Jurkat, Clone E6-1 (cell line): ENCODE data around the gene KCP.

ENCODE experiments used
- DNase-seq: peaks from one replicate; pipeline ENCODE4 v3.0.0-alpha.2; 2011; ENCODE audit warnings: low read depth, low spot score
- H3K4me3 ChIP-seq: 2 replicates; pipeline ENCODE4 v1.5.1; 2011; ENCODE audit warnings: mild to moderate bottlenecking, low read length, control low read depth, moderate library complexity

KCP gene

GRCh38 chr7:128838981-128839731, 71.4 kb downstream of the KCP start:
- H3K4me3 ChIP-seq, result no peak overlapping the region
- no peak for DNase-seq

GRCh38 chr7:128838109-128838779, 72.3 kb downstream of the KCP start:
- no peak for DNase-seq
- no peak overlapping the region for H3K4me3 ChIP-seq

GRCh38 chr7:128837521-128837921, 73.0 kb downstream of the KCP start:
- no peak for DNase-seq
- no peak overlapping the region for H3K4me3 ChIP-seq

GRCh38 chr7:128836729-128837348, 73.7 kb downstream of the KCP start:
- no peak for DNase-seq
- no peak overlapping the region for H3K4me3 ChIP-seq

- no peak for DNase-seq
- H3K4me3 ChIP-seq, result no peak overlapping the region
Measured at GRCh38 chr7:128835790-128836641, 74.5 kb downstream of the KCP start.

GRCh38 chr7:128835231-128835751, 75.2 kb downstream of the KCP start:
- H3K4me3 ChIP-seq, result no peak overlapping the region

GRCh38 chr7:128833946-128834325, 76.6 kb downstream of the KCP start:
- H3K4me3 ChIP-seq, result no peak overlapping the region
- DNase-seq, result no peak

More at GRCh38 chr7:128835231-128835751, 75.2 kb downstream of the KCP start:
- DNase-seq, result no peak

- DNase-seq, result no peak
- H3K4me3 ChIP-seq, result no peak overlapping the region
Measured at GRCh38 chr7:128833148-128833945, 77.2 kb downstream of the KCP start.

- DNase-seq, result no peak
- H3K4me3 ChIP-seq, result no peak overlapping the region
Measured at GRCh38 chr7:128832880-128833147, 77.7 kb downstream of the KCP start.

GRCh38 chr7:128831994-128832879, 78.3 kb downstream of the KCP start:
- no peak overlapping the region for H3K4me3 ChIP-seq
- DNase-seq, result no peak

- DNase-seq, result peak; percentile 18
- H3K4me3 ChIP-seq, result no peak overlapping the region
Measured at GRCh38 chr7:128831178-128831993, 79.1 kb downstream of the KCP start.

GRCh38 chr7:128830231-128831177, 80.0 kb downstream of the KCP start, which contains the start of gene FLNC:
FLNC (plus strand) TSS chr7:128830406; CDS start chr7:128830638, 232 bp downstream.
- DNase-seq, result no peak
- no peak within 1 kb of the TSS for H3K4me3 ChIP-seq

- no peak for DNase-seq
- no peak overlapping the region for H3K4me3 ChIP-seq
Measured at GRCh38 chr7:128829391-128830166, 80.9 kb downstream of the KCP start.

GRCh38 chr7:128827971-128828711, 82.4 kb downstream of the KCP start:
- no peak for DNase-seq
- no peak overlapping the region for H3K4me3 ChIP-seq
